ENCODE measurements around the gene NCKAP5.

DNA sequence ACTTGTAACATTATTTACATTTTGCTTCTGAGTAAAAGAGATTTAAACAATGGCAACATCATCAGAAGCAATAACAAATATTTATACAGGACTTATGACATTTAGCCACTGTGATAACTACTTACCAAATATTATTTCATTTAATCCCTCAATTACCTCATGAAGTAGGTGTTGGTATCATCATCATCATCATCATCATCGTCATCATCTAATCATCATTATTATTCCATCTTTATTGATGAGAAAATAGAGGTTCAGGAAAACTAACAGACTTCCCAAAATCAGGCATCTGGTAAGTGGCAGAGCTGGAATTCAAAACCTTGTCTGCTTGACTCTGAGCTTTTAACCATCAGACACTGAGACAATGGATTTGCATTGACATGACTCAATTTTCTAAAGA lies 204.4 kb downstream of the NCKAP5 start:
- TF ChIP-seq POLR2A (IDR thresholded peaks at IDR 0.05) = no peak
- TF ChIP-seq, protein P1, sequence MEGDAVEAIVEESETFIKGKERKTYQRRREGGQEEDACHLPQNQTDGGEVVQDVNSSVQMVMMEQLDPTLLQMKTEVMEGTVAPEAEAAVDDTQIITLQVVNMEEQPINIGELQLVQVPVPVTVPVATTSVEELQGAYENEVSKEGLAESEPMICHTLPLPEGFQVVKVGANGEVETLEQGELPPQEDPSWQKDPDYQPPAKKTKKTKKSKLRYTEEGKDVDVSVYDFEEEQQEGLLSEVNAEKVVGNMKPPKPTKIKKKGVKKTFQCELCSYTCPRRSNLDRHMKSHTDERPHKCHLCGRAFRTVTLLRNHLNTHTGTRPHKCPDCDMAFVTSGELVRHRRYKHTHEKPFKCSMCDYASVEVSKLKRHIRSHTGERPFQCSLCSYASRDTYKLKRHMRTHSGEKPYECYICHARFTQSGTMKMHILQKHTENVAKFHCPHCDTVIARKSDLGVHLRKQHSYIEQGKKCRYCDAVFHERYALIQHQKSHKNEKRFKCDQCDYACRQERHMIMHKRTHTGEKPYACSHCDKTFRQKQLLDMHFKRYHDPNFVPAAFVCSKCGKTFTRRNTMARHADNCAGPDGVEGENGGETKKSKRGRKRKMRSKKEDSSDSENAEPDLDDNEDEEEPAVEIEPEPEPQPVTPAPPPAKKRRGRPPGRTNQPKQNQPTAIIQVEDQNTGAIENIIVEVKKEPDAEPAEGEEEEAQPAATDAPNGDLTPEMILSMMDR (IDR thresholded peaks at IDR 0.05) = no peak
